Endodermal cell (in vitro differentiated cells): ENCODE results near the gene GRAP2. TPM values are rescaled to one million over a fixed set of nuclear protein-coding genes. Genes with fewer than 3 reads are reported as not detected.

Experiments used
- DNase-seq: peaks from one replicate; pipeline ENCODE4 v3.0.0-alpha.2; 2017
- H3K27ac ChIP-seq: 2 replicates; pipeline ENCODE4 v1.5.1; 2013; ENCODE audit warnings: mild to moderate bottlenecking, low read depth, low read length, moderate library complexity
- H3K27me3 ChIP-seq: 2 replicates; pipeline ENCODE4 v1.6.1; 2013; ENCODE audit warnings: mild to moderate bottlenecking, low read length, moderate library complexity; ENCODE audit not compliant: insufficient read depth, control insufficient read depth, poor library complexity, severe bottlenecking
- H3K36me3 ChIP-seq: 2 replicates; pipeline ENCODE4 v1.7.0; 2013; ENCODE audit warnings: mild to moderate bottlenecking, low read length, moderate library complexity; ENCODE audit not compliant: control insufficient read depth, insufficient read depth
- H3K4me1 ChIP-seq: one replicate; pipeline ENCODE4 v1.7.0; 2013; ENCODE audit warnings: low read length; ENCODE audit not compliant: control insufficient read depth, insufficient read depth
- H3K4me3 ChIP-seq: 2 replicates; pipeline ENCODE4 v1.5.1; 2013; ENCODE audit warnings: mild to moderate bottlenecking, low read length, moderate library complexity
- H3K9ac ChIP-seq: 2 replicates; pipeline ENCODE4 v1.6.1; 2013; ENCODE audit warnings: mild to moderate bottlenecking, low read length, moderate library complexity; ENCODE audit not compliant: poor library complexity, severe bottlenecking; ENCODE audit errors: extremely low read depth
- H3K9me3 ChIP-seq: 2 replicates; pipeline ENCODE4 v1.6.1; 2013; ENCODE audit warnings: mild to moderate bottlenecking, low read length, moderate library complexity; ENCODE audit not compliant: control insufficient read depth
- H3K27ac Mint-ChIP-seq: 2 replicates; pipeline ENCODE4 v1.8.0; 2020; ENCODE audit warnings: mixed read lengths
- H3K27me3 Mint-ChIP-seq: 2 replicates; pipeline ENCODE4 v1.8.0; 2021; ENCODE audit warnings: mild to moderate bottlenecking, mixed read lengths; ENCODE audit not compliant: insufficient read depth
- H3K36me3 Mint-ChIP-seq: 2 replicates; pipeline ENCODE4 v1.8.0; 2020; ENCODE audit warnings: low read depth, mixed read lengths
- H3K4me1 Mint-ChIP-seq: 2 replicates; pipeline ENCODE4 v1.8.0; 2020; ENCODE audit warnings: mixed read lengths
- H3K4me3 Mint-ChIP-seq: 2 replicates; pipeline ENCODE4 v1.8.0; 2020; ENCODE audit warnings: mild to moderate bottlenecking, moderate library complexity, mixed read lengths
- H3K9me3 Mint-ChIP-seq: 2 replicates; pipeline ENCODE4 v1.8.0; 2020; ENCODE audit warnings: mild to moderate bottlenecking, mixed read lengths
- WGBS, 2 experiments: methylation state at CpG; one replicate each; pipeline versions ENCODE4 v1.1.5 to v1.1.7; 2013; ENCODE audit warnings: missing lambda C conversion rate in 2 of 2, mixed read lengths in 1 of 2; ENCODE audit not compliant: insufficient coverage in 1 of 2, insufficient read length in 1 of 2; 5-methylcytosine and 5-hydroxymethylcytosine counted together
- total RNA-seq, 2 donors: library from RNA; stranded (reverse); fragmentation: NEBNext Ultra II Directional in 1 of 2; extraction: Animal tissue kit (Norgen Biotek cat#: 25700) in 1 of 2; gene quantifications; 2 replicates in 1 of 2; 3 replicates in 1 of 2; pipeline ENCODE4 v1.2.1, GENCODE V29; 2021
- TF ChIP-seq, protein P1 (sequence below): fragments of 200-600 bp; sonication (generic); conservative IDR thresholded peaks from 2 replicates; pipeline ENCODE4 v1.5.0; 2021; ENCODE audit warnings: antibody characterized with exemption, mild to moderate bottlenecking

Gene GRAP2
- total RNA-seq, 2 donors from 2014 or later = 0.11 to 0.92 TPM

DNA sequence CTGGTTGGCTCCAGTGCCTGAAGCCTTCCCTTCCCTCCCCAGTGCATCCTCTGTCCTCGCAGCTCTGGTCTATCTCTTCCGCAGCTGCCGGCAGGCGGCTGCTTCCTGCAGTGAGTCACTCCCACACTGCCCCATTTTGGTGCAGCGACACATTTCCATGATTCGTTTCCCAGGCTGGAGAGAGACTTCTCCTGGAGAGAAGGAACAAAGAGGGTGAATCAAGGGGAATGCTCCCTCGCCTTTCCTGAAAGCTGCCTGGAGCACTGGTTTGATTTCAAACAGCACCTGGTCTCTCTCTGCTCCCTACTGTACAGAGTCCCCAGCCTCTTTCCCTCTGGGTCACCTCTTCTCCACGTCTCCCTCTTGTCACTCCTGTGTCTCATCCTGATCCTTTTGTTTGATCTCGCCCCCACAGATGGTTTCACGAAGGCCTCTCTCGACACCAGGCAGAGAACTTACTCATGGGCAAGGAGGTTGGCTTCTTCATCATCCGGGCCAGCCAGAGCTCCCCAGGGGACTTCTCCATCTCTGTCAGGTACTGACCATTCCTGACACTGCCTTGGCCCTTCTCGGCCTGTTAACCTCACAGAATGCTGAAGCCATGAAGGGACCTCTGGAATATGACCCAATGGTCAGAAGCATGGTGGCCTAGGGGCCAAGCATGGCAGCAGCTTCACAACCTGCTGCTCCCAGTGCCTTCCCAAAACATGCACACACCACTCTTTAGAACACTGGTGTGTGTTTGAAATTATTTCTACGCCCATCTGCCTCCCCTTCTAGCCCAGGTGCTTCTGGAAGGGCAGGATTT is 59.0 kb downstream of the GRAP2 start, which contains the start of gene TMA7B:
Gene TMA7B (plus strand): TSS at position 758 of the 808 bp plus-strand sequence. CDS start 3,978 bp downstream, outside the sequence.
- Mint-ChIP-seq H3K27ac (no peak within 1 kb of the TSS), H3K9me3 (no peaks in the 10 kb centered on the region), H3K4me1 (peaks cover 17% of the 10 kb centered on the region), H3K4me3 (no peak within 1 kb of the TSS), H3K36me3 (no peaks in the 10 kb centered on the region), H3K27me3 (peaks cover 24% of the 10 kb centered on the region)
- TF ChIP-seq, protein P1, sequence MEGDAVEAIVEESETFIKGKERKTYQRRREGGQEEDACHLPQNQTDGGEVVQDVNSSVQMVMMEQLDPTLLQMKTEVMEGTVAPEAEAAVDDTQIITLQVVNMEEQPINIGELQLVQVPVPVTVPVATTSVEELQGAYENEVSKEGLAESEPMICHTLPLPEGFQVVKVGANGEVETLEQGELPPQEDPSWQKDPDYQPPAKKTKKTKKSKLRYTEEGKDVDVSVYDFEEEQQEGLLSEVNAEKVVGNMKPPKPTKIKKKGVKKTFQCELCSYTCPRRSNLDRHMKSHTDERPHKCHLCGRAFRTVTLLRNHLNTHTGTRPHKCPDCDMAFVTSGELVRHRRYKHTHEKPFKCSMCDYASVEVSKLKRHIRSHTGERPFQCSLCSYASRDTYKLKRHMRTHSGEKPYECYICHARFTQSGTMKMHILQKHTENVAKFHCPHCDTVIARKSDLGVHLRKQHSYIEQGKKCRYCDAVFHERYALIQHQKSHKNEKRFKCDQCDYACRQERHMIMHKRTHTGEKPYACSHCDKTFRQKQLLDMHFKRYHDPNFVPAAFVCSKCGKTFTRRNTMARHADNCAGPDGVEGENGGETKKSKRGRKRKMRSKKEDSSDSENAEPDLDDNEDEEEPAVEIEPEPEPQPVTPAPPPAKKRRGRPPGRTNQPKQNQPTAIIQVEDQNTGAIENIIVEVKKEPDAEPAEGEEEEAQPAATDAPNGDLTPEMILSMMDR = peak; percentile 69
- Histone ChIP-seq H3K27me3 (no peaks in the 10 kb centered on the region), H3K4me1 (peaks cover 6% of the 10 kb centered on the region), H3K9me3 (no peaks in the 10 kb centered on the region), H3K9ac (no peak within 1 kb of the TSS), H3K27ac (no peak within 1 kb of the TSS), H3K36me3 (no peaks in the 10 kb centered on the region), H3K4me3 (no peak within 1 kb of the TSS)
- WGBS, 2 experiments = 51 to 56% methylated on average over 7 to 14 of the region's 14 CpGs
- peak; percentile 85 for DNase-seq

DNA sequence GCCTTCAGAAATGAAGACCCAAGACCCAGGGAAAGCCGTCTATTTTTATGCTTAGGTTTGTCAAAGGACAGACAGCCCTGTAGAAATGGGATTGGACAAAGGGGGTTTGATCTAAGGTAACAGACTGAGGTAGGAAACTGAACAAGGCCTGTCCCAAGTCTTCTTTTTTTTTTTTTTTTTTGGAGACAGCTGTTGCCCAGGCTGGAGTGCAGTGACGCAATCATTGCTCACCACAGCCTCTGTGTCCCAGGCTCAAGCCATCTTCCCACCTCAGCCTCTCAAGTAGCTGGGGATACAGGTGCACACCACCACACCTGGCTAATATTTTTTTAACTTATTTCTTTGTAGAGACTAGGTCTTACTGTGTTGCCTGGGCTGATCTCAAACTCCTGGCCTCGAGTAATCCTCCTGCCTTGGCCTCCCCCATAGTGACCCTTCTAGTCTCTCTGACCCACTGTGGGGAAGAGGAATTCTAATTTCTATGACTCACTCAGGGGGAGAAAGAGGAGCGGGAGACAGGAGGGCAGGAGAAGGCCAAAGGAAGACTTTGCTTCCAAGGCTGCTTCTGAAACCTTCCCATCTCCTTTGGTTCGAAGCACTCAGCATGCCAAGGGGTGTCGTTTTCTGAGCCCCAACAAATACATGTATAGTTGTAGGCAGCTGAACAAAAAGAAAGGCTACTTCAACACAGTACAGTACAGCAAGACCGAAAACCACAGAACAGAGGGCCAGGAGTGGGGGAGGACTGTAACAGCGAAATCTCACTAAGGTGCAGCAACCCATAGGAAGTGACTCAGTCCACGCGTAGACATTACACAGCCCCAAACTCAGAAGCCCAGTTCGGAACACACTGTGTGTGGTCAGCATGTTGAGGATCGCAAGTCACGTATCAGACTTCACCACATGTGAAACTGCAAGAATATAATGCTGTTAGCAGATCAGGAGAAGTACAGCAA is 60.2 kb downstream of the GRAP2 start:
- Histone ChIP-seq H3K9me3 (no peaks in the 10 kb centered on the region), H3K4me3 (no peak overlapping the region), H3K9ac (no peak overlapping the region), H3K36me3 (no peaks in the 10 kb centered on the region), H3K27ac (no peak overlapping the region), H3K27me3 (no peaks in the 10 kb centered on the region), H3K4me1 (peaks cover 6% of the 10 kb centered on the region)
- Mint-ChIP-seq H3K4me1 (peaks cover 17% of the 10 kb centered on the region), H3K4me3 (no peak overlapping the region), H3K27me3 (peaks cover 30% of the 10 kb centered on the region), H3K27ac (no peak overlapping the region), H3K36me3 (no peaks in the 10 kb centered on the region), H3K9me3 (no peaks in the 10 kb centered on the region)
- TF ChIP-seq, protein P1 = no peak
- 90 to 94% methylated on average over 10 to 13 of the region's 13 CpGs for WGBS, 2 experiments
- DNase-seq = no peak

DNA sequence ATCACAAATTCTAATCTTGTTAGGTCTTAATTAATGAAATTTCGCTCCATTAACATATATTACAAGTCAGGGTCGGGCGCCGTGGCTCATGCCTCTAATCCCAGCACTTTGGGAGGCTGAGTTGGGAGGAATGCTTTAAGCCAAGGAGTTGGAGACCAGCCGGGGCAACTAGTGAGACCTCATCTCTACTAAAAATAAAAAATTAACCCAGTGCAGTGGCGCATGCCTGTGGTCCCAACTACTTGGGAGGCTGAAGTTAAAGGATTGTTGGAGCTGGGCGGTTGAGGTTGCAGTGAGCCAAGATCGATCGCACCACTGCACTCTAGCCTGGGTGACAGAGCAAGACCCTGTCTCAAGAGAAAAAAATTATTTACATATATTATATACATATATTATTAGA is 61.2 kb downstream of the GRAP2 start:
- peaks cover 17% of the 10 kb centered on the region for H3K4me1 Mint-ChIP-seq
- Histone ChIP-seq H3K36me3 (no peaks in the 10 kb centered on the region), H3K9ac (no peak overlapping the region), H3K9me3 (no peaks in the 10 kb centered on the region), H3K4me1 (peaks cover 6% of the 10 kb centered on the region), H3K4me3 (no peak overlapping the region), H3K27ac (no peak overlapping the region), H3K27me3 (no peaks in the 10 kb centered on the region)
- H3K36me3 Mint-ChIP-seq = no peaks in the 10 kb centered on the region
- TF ChIP-seq, protein P1 = no peak
- 80% methylated on average over 8 of the region's 9 CpGs; no CpG with 5 or more reads in 1 of the 2 experiments for WGBS, 2 experiments
- DNase-seq = no peak
- H3K27ac Mint-ChIP-seq = no peak overlapping the region
- H3K4me3 Mint-ChIP-seq = no peak overlapping the region
- H3K9me3 Mint-ChIP-seq = no peaks in the 10 kb centered on the region
- peaks cover 30% of the 10 kb centered on the region for H3K27me3 Mint-ChIP-seq
